MM.1S (cell line): ENCODE results near the gene GAK.

ENCODE experiments used
- EZH2 ChIP-seq: fragments of 300-600 bp; sonication (generic); optimal IDR thresholded peaks from 2 replicates; pipeline ENCODE3; 2017; ENCODE audit warnings: low read depth, mild to moderate bottlenecking, antibody characterized with exemption, low read length, mixed read lengths
- EZH2phosphoT487 ChIP-seq: fragments of 300-600 bp; sonication (generic); IDR thresholded peaks from 2 replicates; pipeline ENCODE4 v1.6.1; 2018; ENCODE audit warnings: antibody characterized with exemption, low read length
- TF ChIP-seq, protein P1 (sequence below): fragments of 300-600 bp; sonication (generic); IDR thresholded peaks from 2 replicates; pipeline ENCODE4 v1.5.1; 2016; ENCODE audit warnings: antibody characterized with exemption, low read length, mixed read lengths

DNA sequence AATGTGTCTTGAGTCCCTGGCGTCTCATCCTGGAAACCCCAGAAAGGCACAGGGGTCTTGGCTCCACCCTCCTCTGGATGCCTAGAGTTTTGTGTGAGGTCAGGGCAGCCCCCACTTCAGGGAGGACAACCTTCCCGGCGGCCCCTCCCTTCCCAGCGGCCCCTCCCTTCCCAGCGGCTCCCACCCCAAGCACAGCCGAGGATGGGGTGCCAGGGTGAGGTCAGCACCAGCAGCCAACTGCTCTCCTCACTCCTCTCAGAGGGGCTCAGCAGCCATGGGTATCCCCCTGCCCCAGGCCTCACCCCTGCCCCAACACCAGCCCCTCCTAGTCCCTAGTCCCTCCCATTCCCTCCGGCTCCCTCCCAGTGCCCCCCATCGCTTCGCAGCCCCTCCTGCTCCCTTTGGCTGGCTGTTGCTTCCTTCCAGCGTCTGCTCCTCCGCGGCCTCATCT, 23.8 kb upstream of the GAK start:
- TF ChIP-seq, protein P1, sequence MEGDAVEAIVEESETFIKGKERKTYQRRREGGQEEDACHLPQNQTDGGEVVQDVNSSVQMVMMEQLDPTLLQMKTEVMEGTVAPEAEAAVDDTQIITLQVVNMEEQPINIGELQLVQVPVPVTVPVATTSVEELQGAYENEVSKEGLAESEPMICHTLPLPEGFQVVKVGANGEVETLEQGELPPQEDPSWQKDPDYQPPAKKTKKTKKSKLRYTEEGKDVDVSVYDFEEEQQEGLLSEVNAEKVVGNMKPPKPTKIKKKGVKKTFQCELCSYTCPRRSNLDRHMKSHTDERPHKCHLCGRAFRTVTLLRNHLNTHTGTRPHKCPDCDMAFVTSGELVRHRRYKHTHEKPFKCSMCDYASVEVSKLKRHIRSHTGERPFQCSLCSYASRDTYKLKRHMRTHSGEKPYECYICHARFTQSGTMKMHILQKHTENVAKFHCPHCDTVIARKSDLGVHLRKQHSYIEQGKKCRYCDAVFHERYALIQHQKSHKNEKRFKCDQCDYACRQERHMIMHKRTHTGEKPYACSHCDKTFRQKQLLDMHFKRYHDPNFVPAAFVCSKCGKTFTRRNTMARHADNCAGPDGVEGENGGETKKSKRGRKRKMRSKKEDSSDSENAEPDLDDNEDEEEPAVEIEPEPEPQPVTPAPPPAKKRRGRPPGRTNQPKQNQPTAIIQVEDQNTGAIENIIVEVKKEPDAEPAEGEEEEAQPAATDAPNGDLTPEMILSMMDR: no peak
- TF ChIP-seq EZH2phosphoT487 (no peak), EZH2 (no peak)
